Measurements from ENCODE around the gene NRP2.

NRP2 gene

DNA sequence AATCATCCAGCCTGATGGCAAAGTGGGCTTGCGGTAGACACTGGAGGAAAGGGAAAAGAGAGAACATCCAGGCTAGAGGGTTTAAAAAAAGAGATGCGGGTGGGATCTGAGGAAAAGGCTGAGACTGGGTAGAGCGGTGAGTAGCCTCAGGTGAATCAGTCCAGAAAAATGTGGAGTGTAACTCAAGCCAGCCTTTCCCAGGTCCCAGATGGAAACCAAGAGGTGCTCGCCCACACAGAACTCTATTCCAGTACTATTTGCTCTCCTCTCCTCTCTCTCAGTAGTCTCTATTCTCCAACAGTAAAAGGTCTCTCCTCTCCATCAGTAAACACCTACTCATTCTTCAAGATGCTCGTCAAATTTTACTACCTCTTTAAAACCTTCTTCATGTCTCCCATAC is 38.3 kb upstream of the NRP2 start:
- Histone ChIP-seq H3K27ac (no peak overlapping the region), H3K36me3 (ENCODE audit: insufficient read depth) (no peaks in the 10 kb centered on the region), H3K4me3 (IDR thresholded peaks at IDR 0.05; ENCODE audit: insufficient read depth, low read depth, low read length) (no peak overlapping the region), H3K9ac (no peak overlapping the region), H3K4me1 (ENCODE audit: low read depth, poor library complexity, severe bottlenecking) (no peaks in the 10 kb centered on the region), H4K20me1 (ENCODE audit: insufficient read depth) (no peaks in the 10 kb centered on the region), H2AFZ (ENCODE audit: low read depth) (no peak overlapping the region), H3K79me2 (ENCODE audit: insufficient read depth, low read depth) (no peaks in the 10 kb centered on the region), H3K4me2 (no peak overlapping the region), H3K27me3 (ENCODE audit: insufficient read depth, low read depth) (no peaks in the 10 kb centered on the region)
- TF ChIP-seq, protein P1, sequence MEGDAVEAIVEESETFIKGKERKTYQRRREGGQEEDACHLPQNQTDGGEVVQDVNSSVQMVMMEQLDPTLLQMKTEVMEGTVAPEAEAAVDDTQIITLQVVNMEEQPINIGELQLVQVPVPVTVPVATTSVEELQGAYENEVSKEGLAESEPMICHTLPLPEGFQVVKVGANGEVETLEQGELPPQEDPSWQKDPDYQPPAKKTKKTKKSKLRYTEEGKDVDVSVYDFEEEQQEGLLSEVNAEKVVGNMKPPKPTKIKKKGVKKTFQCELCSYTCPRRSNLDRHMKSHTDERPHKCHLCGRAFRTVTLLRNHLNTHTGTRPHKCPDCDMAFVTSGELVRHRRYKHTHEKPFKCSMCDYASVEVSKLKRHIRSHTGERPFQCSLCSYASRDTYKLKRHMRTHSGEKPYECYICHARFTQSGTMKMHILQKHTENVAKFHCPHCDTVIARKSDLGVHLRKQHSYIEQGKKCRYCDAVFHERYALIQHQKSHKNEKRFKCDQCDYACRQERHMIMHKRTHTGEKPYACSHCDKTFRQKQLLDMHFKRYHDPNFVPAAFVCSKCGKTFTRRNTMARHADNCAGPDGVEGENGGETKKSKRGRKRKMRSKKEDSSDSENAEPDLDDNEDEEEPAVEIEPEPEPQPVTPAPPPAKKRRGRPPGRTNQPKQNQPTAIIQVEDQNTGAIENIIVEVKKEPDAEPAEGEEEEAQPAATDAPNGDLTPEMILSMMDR (conservative IDR thresholded peaks at IDR 0.05; ENCODE audit: low read depth, low read length): no peak

DNA sequence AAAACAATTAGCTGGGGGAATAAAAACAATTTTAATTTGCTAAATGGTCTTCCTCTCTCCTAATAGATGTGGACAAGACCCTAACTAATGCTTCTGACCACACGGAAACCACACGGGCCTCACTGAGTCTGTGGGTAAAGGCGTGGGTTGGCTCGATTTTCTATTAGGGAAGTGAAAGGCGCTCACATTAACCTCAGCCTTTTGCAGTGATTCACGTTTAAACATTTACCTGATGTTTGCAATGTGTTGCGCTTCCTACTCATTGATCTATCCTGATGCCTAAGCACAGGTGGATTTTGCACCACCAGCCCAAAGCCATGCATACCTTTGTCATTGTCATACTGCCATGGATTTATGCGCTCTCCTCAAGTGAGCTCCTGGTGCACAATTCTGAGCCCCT is 35.6 kb upstream of the NRP2 start:
- Histone ChIP-seq H3K4me3 (IDR thresholded peaks at IDR 0.05; ENCODE audit: insufficient read depth, low read depth, low read length) (no peak overlapping the region), H3K36me3 (ENCODE audit: insufficient read depth) (no peaks in the 10 kb centered on the region), H3K4me2 (no peak overlapping the region), H4K20me1 (ENCODE audit: insufficient read depth) (no peaks in the 10 kb centered on the region), H3K79me2 (ENCODE audit: insufficient read depth, low read depth) (no peaks in the 10 kb centered on the region), H2AFZ (ENCODE audit: low read depth) (no peak overlapping the region), H3K9ac (no peak overlapping the region), H3K4me1 (ENCODE audit: low read depth, poor library complexity, severe bottlenecking) (no peaks in the 10 kb centered on the region), H3K27me3 (ENCODE audit: insufficient read depth, low read depth) (no peaks in the 10 kb centered on the region), H3K27ac (no peak overlapping the region)
- TF ChIP-seq, protein P1 (conservative IDR thresholded peaks at IDR 0.05; ENCODE audit: low read depth, low read length): no peak

GRCh38 chr2:205650450-205650849 is 31.9 kb upstream of the NRP2 start:
- TF ChIP-seq, protein P1 (conservative IDR thresholded peaks at IDR 0.05; ENCODE audit: low read depth, low read length): no peak
- Histone ChIP-seq H3K4me3 (IDR thresholded peaks at IDR 0.05; ENCODE audit: insufficient read depth, low read depth, low read length) (no peak overlapping the region), H3K27me3 (ENCODE audit: insufficient read depth, low read depth) (no peaks in the 10 kb centered on the region), H3K27ac (no peak overlapping the region), H3K9ac (no peak overlapping the region), H3K4me2 (no peak overlapping the region), H3K4me1 (ENCODE audit: low read depth, poor library complexity, severe bottlenecking) (no peaks in the 10 kb centered on the region), H2AFZ (ENCODE audit: low read depth) (no peak overlapping the region), H4K20me1 (ENCODE audit: insufficient read depth) (no peaks in the 10 kb centered on the region), H3K36me3 (ENCODE audit: insufficient read depth) (no peaks in the 10 kb centered on the region), H3K79me2 (ENCODE audit: insufficient read depth, low read depth) (no peaks in the 10 kb centered on the region)

DNA sequence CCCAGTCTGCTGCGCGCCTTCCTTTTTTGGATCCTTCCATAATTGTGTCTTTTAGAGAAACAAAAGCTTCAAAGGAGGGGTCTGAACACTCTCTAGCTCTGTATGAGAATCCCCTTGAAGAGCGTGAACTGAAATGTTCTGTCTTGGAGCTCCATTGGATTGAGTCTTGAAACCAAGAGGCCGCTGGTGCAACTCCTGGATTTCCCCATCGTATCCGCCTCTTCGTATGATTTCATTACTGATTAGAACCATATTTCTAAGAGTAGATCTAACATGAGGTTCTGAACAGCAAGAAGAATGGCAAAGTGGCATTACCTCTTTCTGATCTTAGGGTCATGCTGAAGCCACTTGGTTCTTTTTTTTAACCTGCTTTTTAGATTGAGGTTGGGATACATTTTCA is 31.4 kb upstream of the NRP2 start:
- Histone ChIP-seq H3K4me3 (IDR thresholded peaks at IDR 0.05; ENCODE audit: insufficient read depth, low read depth, low read length) (no peak overlapping the region), H3K79me2 (ENCODE audit: insufficient read depth, low read depth) (no peaks in the 10 kb centered on the region), H3K27me3 (ENCODE audit: insufficient read depth, low read depth) (no peaks in the 10 kb centered on the region), H3K4me2 (no peak overlapping the region), H3K27ac (no peak overlapping the region), H2AFZ (ENCODE audit: low read depth) (no peak overlapping the region), H4K20me1 (ENCODE audit: insufficient read depth) (no peaks in the 10 kb centered on the region), H3K4me1 (ENCODE audit: low read depth, poor library complexity, severe bottlenecking) (no peaks in the 10 kb centered on the region), H3K9ac (no peak overlapping the region), H3K36me3 (ENCODE audit: insufficient read depth) (no peaks in the 10 kb centered on the region)
- TF ChIP-seq, protein P1 (conservative IDR thresholded peaks at IDR 0.05; ENCODE audit: low read depth, low read length): no peak

GRCh38 chr2:205651719-205652118 is 30.6 kb upstream of the NRP2 start:
- Histone ChIP-seq H3K4me2 (no peak overlapping the region), H3K9ac (no peak overlapping the region), H3K79me2 (ENCODE audit: insufficient read depth, low read depth) (no peaks in the 10 kb centered on the region), H3K4me3 (IDR thresholded peaks at IDR 0.05; ENCODE audit: insufficient read depth, low read depth, low read length) (no peak overlapping the region), H3K27ac (no peak overlapping the region), H4K20me1 (ENCODE audit: insufficient read depth) (no peaks in the 10 kb centered on the region), H3K27me3 (ENCODE audit: insufficient read depth, low read depth) (no peaks in the 10 kb centered on the region), H3K4me1 (ENCODE audit: low read depth, poor library complexity, severe bottlenecking) (no peaks in the 10 kb centered on the region), H3K36me3 (ENCODE audit: insufficient read depth) (no peaks in the 10 kb centered on the region), H2AFZ (ENCODE audit: low read depth) (no peak overlapping the region)
- TF ChIP-seq, protein P1 (conservative IDR thresholded peaks at IDR 0.05; ENCODE audit: low read depth, low read length): no peak

Measured in KMS-11 (cell line).